Mucosa of stomach (tissue), 1 donor: Measurements from ENCODE around the gene PNPLA2.

Experiments used
- H3K27me3 ChIP-seq: one replicate; pipeline ENCODE4 v1.7.0; 2013; ENCODE audit warnings: mild to moderate bottlenecking, low read length; ENCODE audit not compliant: control insufficient read depth, insufficient read depth
- H3K36me3 ChIP-seq: one replicate; pipeline ENCODE4 v1.7.0; 2013; ENCODE audit warnings: low read length; ENCODE audit not compliant: control insufficient read depth, insufficient read depth
- H3K4me1 ChIP-seq: one replicate; pipeline ENCODE4 v1.7.0; 2013; ENCODE audit warnings: mild to moderate bottlenecking, low read length; ENCODE audit not compliant: control insufficient read depth, insufficient read depth
- H3K4me3 ChIP-seq: one replicate; pipeline ENCODE4 v1.7.0; 2013; ENCODE audit warnings: low read length
- H3K9ac ChIP-seq: one replicate; pipeline ENCODE4 v1.7.0; 2013; ENCODE audit warnings: mild to moderate bottlenecking, low read length, moderate library complexity
- H3K9me3 ChIP-seq: one replicate; pipeline ENCODE4 v1.7.0; 2013; ENCODE audit warnings: mild to moderate bottlenecking, low read length, moderate library complexity; ENCODE audit not compliant: control insufficient read depth
- donor health status: Pancreatic carcinoma.

The PNPLA2 gene

DNA sequence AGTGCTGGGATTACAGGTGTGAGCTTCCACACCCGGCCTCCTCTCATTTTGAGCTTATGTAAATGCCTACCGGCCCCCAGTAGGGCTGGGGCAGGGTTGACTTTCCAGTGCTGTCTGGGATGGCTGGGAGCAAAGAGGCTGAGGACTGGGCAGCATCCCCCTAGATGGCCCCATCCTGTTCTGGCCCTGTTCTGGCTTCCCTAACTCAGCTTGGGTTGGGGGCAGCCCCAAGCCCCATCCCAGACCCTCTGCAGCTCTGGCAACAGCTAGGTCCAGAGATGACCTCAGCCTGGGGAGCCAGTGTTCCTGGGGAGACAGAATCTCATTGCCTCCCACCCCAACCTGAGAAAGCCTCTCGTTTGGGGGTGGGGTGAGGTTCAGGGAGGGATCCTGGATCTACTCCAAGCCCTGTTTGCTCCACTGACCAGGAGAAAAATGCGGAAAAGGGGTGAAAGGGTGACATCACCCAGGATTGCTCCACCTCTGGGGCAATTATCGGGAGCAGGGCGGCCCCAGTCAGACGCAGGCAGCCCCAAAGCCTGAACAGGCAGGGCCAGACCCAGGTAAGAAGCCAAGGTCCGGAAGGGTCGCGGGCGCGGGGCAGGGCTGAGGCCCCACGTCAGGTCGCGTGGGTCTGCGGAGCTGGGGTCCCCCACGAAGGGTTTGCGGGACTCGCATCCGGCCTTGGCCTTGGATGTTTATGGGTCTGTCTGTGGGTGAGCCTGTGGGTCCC, at the start of gene PNPLA2:
Gene PNPLA2, plus strand, starts transcription at position 519 of the 733 bp plus-strand sequence. CDS start 805 bp downstream, outside the sequence.
- H3K9me3 ChIP-seq, result no peaks in the 10 kb centered on the region
- H3K36me3 ChIP-seq, result no peaks in the 10 kb centered on the region
- peaks cover 41% of the 10 kb centered on the region for H3K4me1 ChIP-seq
- H3K9ac ChIP-seq, result peak within 1 kb of the TSS; percentile 96
- H3K27me3 ChIP-seq, result no peaks in the 10 kb centered on the region
- peak within 1 kb of the TSS; percentile 71 for H3K4me3 ChIP-seq

GRCh38 chr11:769887-770641, 48.6 kb upstream of the PNPLA2 start:
- H3K4me1 ChIP-seq, result peaks cover 1% of the 10 kb centered on the region
- H3K4me3 ChIP-seq, result no peak overlapping the region

GRCh38 chr11:770642-771616, 47.8 kb upstream of the PNPLA2 start:
- Histone ChIP-seq H3K9ac (no peak overlapping the region), H3K27me3 (no peaks in the 10 kb centered on the region), H3K36me3 (peaks cover 6% of the 10 kb centered on the region), H3K4me3 (no peak overlapping the region), H3K4me1 (peaks cover 7% of the 10 kb centered on the region), H3K9me3 (no peaks in the 10 kb centered on the region)

More at GRCh38 chr11:769887-770641, 48.6 kb upstream of the PNPLA2 start:
- Histone ChIP-seq H3K36me3 (peaks cover 6% of the 10 kb centered on the region), H3K9ac (no peak overlapping the region), H3K9me3 (no peaks in the 10 kb centered on the region), H3K27me3 (no peaks in the 10 kb centered on the region)

DNA sequence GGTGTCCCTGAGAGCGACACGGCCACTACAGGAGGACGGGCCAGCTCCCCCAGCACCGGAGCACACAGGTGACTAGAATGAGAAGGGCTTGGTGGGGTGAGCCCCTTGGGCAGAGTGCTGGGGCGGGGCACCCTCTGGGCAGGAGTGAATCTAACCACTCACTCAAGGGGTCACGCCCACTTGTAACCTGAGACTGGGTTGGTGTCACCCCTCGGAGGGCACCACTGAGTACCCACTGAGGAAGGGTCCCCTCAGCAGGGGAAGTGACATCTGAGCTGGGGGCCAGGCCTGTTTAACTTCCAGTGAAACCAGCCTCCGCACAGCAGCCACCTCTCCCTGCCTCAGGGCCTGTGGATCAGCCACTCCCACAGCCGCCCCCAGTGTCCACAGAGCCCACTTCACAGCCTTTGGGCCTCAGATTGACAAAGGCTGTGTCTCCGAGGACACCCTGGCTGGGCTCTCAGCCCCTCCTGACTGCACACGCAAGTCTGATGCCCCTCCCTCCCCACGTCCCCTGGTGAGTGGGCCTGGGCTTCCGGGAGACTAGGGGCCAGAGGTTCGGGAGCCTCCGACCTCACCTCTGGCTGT, 47.0 kb upstream of the PNPLA2 start:
- Histone ChIP-seq H3K9ac (no peak overlapping the region), H3K9me3 (no peaks in the 10 kb centered on the region), H3K4me3 (no peak overlapping the region), H3K27me3 (no peaks in the 10 kb centered on the region), H3K4me1 (peaks cover 13% of the 10 kb centered on the region), H3K36me3 (no peaks in the 10 kb centered on the region)

DNA sequence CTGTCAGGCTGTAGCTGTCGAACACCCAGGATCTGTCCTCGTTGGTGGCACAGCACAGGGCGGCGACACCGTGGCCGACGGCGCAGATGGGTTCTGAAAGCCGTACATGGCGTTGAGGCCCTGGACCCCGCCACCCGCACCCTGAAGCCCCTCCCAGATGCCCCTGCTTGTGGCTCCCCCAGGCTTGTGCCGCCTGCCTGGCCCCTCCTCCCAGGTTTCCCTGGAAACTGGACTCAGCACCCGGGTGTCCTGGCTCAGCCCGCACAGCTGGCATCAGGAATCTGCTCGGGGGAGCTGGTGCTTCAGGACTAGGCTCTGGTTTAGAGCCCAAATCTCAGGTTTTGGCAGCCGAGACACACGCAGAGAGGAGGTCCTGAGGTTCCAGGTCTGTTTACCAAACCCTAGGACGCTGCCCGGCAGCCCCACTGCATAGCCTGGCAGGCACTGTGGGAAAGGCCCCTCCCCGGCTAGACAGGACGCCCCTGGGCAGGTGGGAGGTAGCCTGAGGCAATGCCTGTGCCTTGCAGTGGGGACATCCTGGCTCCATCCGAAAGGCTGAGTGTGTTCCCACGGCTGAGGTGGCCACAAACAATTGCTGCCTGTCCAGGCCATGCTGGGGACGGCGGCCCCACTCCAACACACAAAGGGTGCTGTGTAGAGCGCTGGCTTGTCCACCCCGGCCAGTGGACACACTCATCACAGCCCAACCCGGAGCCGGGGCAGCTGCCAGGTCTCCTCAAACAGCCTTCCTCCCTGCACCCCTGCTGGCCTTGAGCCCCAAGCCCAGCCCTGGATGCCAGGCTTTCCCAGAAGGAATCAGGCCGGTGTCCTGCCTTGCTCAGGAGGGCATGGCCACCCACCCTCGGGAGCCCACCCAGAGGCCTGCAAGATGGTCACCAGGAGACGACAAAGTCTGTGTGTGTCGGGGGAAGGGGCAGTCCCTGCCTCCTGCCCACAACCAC, 46.0 kb upstream of the PNPLA2 start:
- H3K9me3 ChIP-seq, result no peaks in the 10 kb centered on the region
- no peaks in the 10 kb centered on the region for H3K36me3 ChIP-seq

GRCh38 chr11:773425-773824, 45.3 kb upstream of the PNPLA2 start:
- no peaks in the 10 kb centered on the region for H3K27me3 ChIP-seq
- H3K9ac ChIP-seq, result no peak overlapping the region
- no peaks in the 10 kb centered on the region for H3K9me3 ChIP-seq
- peaks cover 19% of the 10 kb centered on the region for H3K4me1 ChIP-seq
- H3K36me3 ChIP-seq, result no peaks in the 10 kb centered on the region
- no peak overlapping the region for H3K4me3 ChIP-seq

More for the DNA sequence above, 46.0 kb upstream of the PNPLA2 start:
- Histone ChIP-seq H3K4me3 (no peak overlapping the region), H3K4me1 (peaks cover 14% of the 10 kb centered on the region), H3K27me3 (no peaks in the 10 kb centered on the region), H3K9ac (no peak overlapping the region)

- H3K36me3 ChIP-seq, result no peaks in the 10 kb centered on the region
- no peak overlapping the region for H3K9ac ChIP-seq
- no peaks in the 10 kb centered on the region for H3K27me3 ChIP-seq
- peaks cover 19% of the 10 kb centered on the region for H3K4me1 ChIP-seq
- H3K4me3 ChIP-seq, result no peak overlapping the region
- no peaks in the 10 kb centered on the region for H3K9me3 ChIP-seq
These were observed 44.9 kb upstream of the PNPLA2 start for GRCh38 chr11:773830-774229.

- H3K4me3 ChIP-seq, result no peak overlapping the region
- no peak overlapping the region for H3K9ac ChIP-seq
- H3K36me3 ChIP-seq, result no peaks in the 10 kb centered on the region
- peaks cover 19% of the 10 kb centered on the region for H3K4me1 ChIP-seq
- H3K9me3 ChIP-seq, result no peaks in the 10 kb centered on the region
- H3K27me3 ChIP-seq, result no peaks in the 10 kb centered on the region
These were observed 43.7 kb upstream of the PNPLA2 start for GRCh38 chr11:774873-775592.

DNA sequence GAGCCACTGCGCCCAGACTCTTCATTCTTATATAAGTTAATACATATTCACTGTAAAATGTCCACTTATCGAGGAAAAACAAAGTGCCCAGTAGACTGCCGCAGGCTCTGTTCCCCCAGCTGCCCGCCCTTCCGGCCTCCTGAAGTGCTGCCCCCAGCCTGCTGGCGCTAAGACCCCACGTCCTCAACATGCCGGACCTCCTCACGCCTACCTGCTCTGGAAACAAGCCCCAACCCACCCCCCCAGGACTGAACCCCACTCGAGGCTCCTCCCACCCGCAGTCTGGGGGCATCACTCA, 42.5 kb upstream of the PNPLA2 start:
- peak overlapping the region; percentile 36 for H3K4me3 ChIP-seq
- H3K4me1 ChIP-seq, result peaks cover 19% of the 10 kb centered on the region
- no peaks in the 10 kb centered on the region for H3K27me3 ChIP-seq
- no peaks in the 10 kb centered on the region for H3K36me3 ChIP-seq
- peak overlapping the region; percentile 70 for H3K9ac ChIP-seq
- H3K9me3 ChIP-seq, result no peaks in the 10 kb centered on the region

DNA sequence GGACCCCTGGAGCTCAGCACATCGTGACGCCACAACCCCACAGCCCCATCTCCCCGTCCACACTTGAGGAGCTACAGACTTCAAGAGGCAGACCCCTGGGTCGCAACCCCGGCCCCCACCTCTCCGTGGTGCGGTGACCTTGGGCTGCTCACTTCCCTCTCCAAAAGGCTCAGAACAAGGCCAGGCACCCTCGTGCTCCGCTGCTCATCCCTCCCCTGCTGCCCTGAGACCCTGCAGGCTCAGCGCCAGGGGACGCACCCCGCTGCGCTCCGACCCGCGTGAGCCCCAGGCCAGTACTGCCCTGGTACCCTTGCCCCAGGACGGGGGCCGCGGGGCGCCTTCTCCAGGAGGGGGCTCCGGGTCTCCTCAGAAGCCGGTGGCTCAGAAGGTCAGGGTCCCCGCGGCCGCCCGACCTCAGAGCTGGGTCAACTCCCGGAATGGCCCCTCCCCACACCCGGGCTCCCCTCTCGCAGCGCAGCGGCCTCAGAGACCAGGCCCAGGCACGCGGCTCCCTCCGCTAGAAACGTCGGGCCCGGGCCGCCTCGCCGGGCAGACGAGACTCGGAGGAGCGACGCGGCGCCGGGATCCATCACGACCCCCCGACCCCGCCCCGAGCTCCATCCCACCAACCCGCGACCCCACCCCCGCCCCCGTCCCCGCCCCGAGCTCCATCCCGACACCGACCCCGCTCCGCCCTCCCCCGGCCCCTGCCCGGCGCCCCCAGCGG, 42.0 kb upstream of the PNPLA2 start:
- peak overlapping the region; percentile 80 for H3K9ac ChIP-seq
- H3K36me3 ChIP-seq, result no peaks in the 10 kb centered on the region
- peaks cover 19% of the 10 kb centered on the region for H3K4me1 ChIP-seq
- H3K4me3 ChIP-seq, result peak overlapping the region; percentile 36
- no peaks in the 10 kb centered on the region for H3K9me3 ChIP-seq
- H3K27me3 ChIP-seq, result no peaks in the 10 kb centered on the region
